Measurements from ENCODE around the gene AGAP1. TPM values are rescaled to one million over a fixed set of nuclear protein-coding genes. Genes with fewer than 3 reads are reported as not detected.

The AGAP1 gene
- polyA plus RNA-seq, 1 donor from 2014 or later, result 17.4 TPM

DNA sequence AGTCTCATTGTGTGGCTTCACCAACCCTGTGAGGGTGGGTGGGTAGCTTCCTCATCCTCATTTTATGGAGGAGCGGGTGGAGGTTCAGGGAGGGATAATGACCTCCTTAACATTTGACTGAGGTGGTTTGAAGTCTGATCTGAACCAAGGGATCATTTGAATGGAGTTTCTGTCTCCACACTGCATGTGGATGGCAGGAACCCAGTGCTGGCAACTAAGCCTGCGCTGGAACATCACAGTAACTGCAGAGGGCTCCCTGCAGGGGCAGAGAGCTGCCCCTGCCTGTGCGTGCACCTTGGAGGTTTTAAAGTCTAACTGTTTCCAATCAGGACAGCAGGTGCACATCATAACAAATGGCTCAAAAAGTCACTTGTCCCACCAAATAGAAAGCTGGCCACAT is 3.3 kb downstream of the AGAP1 start:
- H3K9ac ChIP-seq (ENCODE audit: low read length), result no peak overlapping the region
- H3K27ac ChIP-seq (ENCODE audit: low read length), result no peak overlapping the region
- H3K36me3 ChIP-seq (ENCODE audit: insufficient read depth, low read length), result no peaks in the 10 kb centered on the region
- peaks cover 3% of the 10 kb centered on the region for H4K20me1 ChIP-seq (ENCODE audit: insufficient read depth)
- H3K9me2 ChIP-seq (ENCODE audit: insufficient read depth, low read length), result no peaks in the 10 kb centered on the region
- H3F3A ChIP-seq (ENCODE audit: insufficient read depth, low read length, poor library complexity, severe bottlenecking), result no peaks in the 10 kb centered on the region
- no peak overlapping the region for H2AFZ ChIP-seq (ENCODE audit: low read depth, low read length)
- TF ChIP-seq REST (IDR thresholded peaks at IDR 0.05; ENCODE audit: borderline replicate concordance), result no peak
- TF ChIP-seq, protein P1, sequence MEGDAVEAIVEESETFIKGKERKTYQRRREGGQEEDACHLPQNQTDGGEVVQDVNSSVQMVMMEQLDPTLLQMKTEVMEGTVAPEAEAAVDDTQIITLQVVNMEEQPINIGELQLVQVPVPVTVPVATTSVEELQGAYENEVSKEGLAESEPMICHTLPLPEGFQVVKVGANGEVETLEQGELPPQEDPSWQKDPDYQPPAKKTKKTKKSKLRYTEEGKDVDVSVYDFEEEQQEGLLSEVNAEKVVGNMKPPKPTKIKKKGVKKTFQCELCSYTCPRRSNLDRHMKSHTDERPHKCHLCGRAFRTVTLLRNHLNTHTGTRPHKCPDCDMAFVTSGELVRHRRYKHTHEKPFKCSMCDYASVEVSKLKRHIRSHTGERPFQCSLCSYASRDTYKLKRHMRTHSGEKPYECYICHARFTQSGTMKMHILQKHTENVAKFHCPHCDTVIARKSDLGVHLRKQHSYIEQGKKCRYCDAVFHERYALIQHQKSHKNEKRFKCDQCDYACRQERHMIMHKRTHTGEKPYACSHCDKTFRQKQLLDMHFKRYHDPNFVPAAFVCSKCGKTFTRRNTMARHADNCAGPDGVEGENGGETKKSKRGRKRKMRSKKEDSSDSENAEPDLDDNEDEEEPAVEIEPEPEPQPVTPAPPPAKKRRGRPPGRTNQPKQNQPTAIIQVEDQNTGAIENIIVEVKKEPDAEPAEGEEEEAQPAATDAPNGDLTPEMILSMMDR (IDR thresholded peaks at IDR 0.05; ENCODE audit: poor library complexity, severe bottlenecking), result peak; percentile 21
- no peak for TF ChIP-seq EZH2 (IDR thresholded peaks at IDR 0.05; ENCODE audit: borderline replicate concordance, insufficient read depth, low read length, poor library complexity, severe bottlenecking)
- no peak for TF ChIP-seq EP300 (conservative IDR thresholded peaks at IDR 0.05; ENCODE audit: poor library complexity, severe bottlenecking)
- TF ChIP-seq POLR2AphosphoS5 (IDR thresholded peaks at IDR 0.05), result no peak
- no peak for TF ChIP-seq SMC3 (conservative IDR thresholded peaks at IDR 0.05; ENCODE audit: poor library complexity)
- no peak for TF ChIP-seq MXI1 (conservative IDR thresholded peaks at IDR 0.05; ENCODE audit: poor library complexity, severe bottlenecking)
- peak; percentile 11 for TF ChIP-seq RAD21 (conservative IDR thresholded peaks at IDR 0.05)
- TF ChIP-seq TAF1 (IDR thresholded peaks at IDR 0.05; ENCODE audit: low read depth), result no peak
- H3K4me2 ChIP-seq (ENCODE audit: low read length), result peak overlapping the region; percentile 86
- H3K79me2 ChIP-seq (replicated peaks; ENCODE audit: insufficient read depth, low read length), result peaks cover 65% of the 10 kb centered on the region
- no peaks in the 10 kb centered on the region for H3K27me3 ChIP-seq (ENCODE audit: insufficient read depth, low read depth, low read length)
- H3K4me3 ChIP-seq (ENCODE audit: low read length), result peak overlapping the region; percentile 95
- H3K9me3 ChIP-seq (ENCODE audit: low read length), result no peaks in the 10 kb centered on the region

GRCh38 chr2:235498541-235498940 is 4.7 kb downstream of the AGAP1 start:
- no peaks in the 10 kb centered on the region for H3K36me3 ChIP-seq (ENCODE audit: insufficient read depth, low read length)
- H3K27me3 ChIP-seq (ENCODE audit: insufficient read depth, low read depth, low read length), result no peaks in the 10 kb centered on the region
- H2AFZ ChIP-seq (ENCODE audit: low read depth, low read length), result no peak overlapping the region
- H3K4me2 ChIP-seq (ENCODE audit: low read length), result no peak overlapping the region
- H3K9me2 ChIP-seq (ENCODE audit: insufficient read depth, low read length), result no peaks in the 10 kb centered on the region
- no peak overlapping the region for H3K27ac ChIP-seq (ENCODE audit: low read length)
- no peaks in the 10 kb centered on the region for H3K9me3 ChIP-seq (ENCODE audit: low read length)
- H3K9ac ChIP-seq (ENCODE audit: low read length), result no peak overlapping the region
- H3K4me3 ChIP-seq (ENCODE audit: low read length), result no peak overlapping the region
- peaks cover 74% of the 10 kb centered on the region for H3K79me2 ChIP-seq (replicated peaks; ENCODE audit: insufficient read depth, low read length)
- TF ChIP-seq EP300 (conservative IDR thresholded peaks at IDR 0.05; ENCODE audit: poor library complexity, severe bottlenecking), result no peak
- TF ChIP-seq MXI1 (conservative IDR thresholded peaks at IDR 0.05; ENCODE audit: poor library complexity, severe bottlenecking), result no peak
- TF ChIP-seq, protein P1 (IDR thresholded peaks at IDR 0.05; ENCODE audit: poor library complexity, severe bottlenecking), result no peak
- no peak for TF ChIP-seq TAF1 (IDR thresholded peaks at IDR 0.05; ENCODE audit: low read depth)
- no peak for TF ChIP-seq POLR2AphosphoS5 (IDR thresholded peaks at IDR 0.05)
- TF ChIP-seq REST (IDR thresholded peaks at IDR 0.05; ENCODE audit: borderline replicate concordance), result no peak
- no peak for TF ChIP-seq EZH2 (IDR thresholded peaks at IDR 0.05; ENCODE audit: borderline replicate concordance, insufficient read depth, low read length, poor library complexity, severe bottlenecking)
- TF ChIP-seq SMC3 (conservative IDR thresholded peaks at IDR 0.05; ENCODE audit: poor library complexity), result no peak
- TF ChIP-seq RAD21 (conservative IDR thresholded peaks at IDR 0.05), result no peak
- H3F3A ChIP-seq (ENCODE audit: insufficient read depth, low read length, poor library complexity, severe bottlenecking), result no peaks in the 10 kb centered on the region
- H4K20me1 ChIP-seq (ENCODE audit: insufficient read depth), result peaks cover 3% of the 10 kb centered on the region

Data from neural cell (in vitro differentiated cells).